ENCODE measurements around the gene AAK1. TPM values are rescaled to one million over a fixed set of nuclear protein-coding genes. Genes with fewer than 3 reads are reported as not detected.

The AAK1 gene
- total and polyA plus RNA-seq, 4 donors, result 10.0 to 56.2 (median 27.3) TPM

GRCh38 chr2:69629921-69630608, 13.5 kb downstream of the AAK1 start:
- Histone ChIP-seq H3K36me3 (ENCODE audit: control insufficient read depth in 4 of 4, insufficient read depth in 4 of 4, low read length in 4 of 4) (peaks cover 0 to 1% (median under 1%) of the 10 kb centered on the region in 4 donors), H3K4me1 (ENCODE audit: control insufficient read depth in 5 of 5, insufficient read depth in 5 of 5, low read length in 5 of 5) (peaks cover 0 to 26% (median 0%) of the 10 kb centered on the region in 5 donors), H3K27me3 (ENCODE audit: control insufficient read depth in 3 of 3, insufficient read depth in 3 of 3, low read length in 2 of 3) (no peaks in the 10 kb centered on the region), H3K9ac (ENCODE audit: insufficient read depth in 1 of 2, low read length in 2 of 2) (no peak overlapping the region), H3K4me3 (no peak overlapping the region), H3K9me3 (ENCODE audit: control insufficient read depth in 4 of 4, insufficient read depth in 3 of 4, low read length in 3 of 4) (no peaks in the 10 kb centered on the region), H3K27ac (ENCODE audit: low read depth in 1 of 2, low read length in 1 of 2) (no peak overlapping the region)
- no peak for DNase-seq
- no peak for ATAC-seq (ENCODE audit: insufficient read depth, low FRiP score)
- TF ChIP-seq CTCF (IDR thresholded peaks at IDR 0.05; ENCODE audit: control extremely low read depth, extremely low read depth), result no peak
- WGBS, 2 donors, result 85 to 98% methylated on average over 5 to 6 of the region's 6 CpGs

- Histone ChIP-seq H3K4me1 (ENCODE audit: control insufficient read depth in 5 of 5, insufficient read depth in 5 of 5, low read length in 5 of 5) (peaks cover 0 to 30% (median 0%) of the 10 kb centered on the region in 5 donors), H3K36me3 (ENCODE audit: control insufficient read depth in 4 of 4, insufficient read depth in 4 of 4, low read length in 4 of 4) (peaks cover 0 to 1% (median 0%) of the 10 kb centered on the region in 4 donors), H3K27ac (ENCODE audit: low read depth in 1 of 2, low read length in 1 of 2) (no peak overlapping the region), H3K27me3 (ENCODE audit: control insufficient read depth in 3 of 3, insufficient read depth in 3 of 3, low read length in 2 of 3) (no peaks in the 10 kb centered on the region), H3K9me3 (ENCODE audit: control insufficient read depth in 4 of 4, insufficient read depth in 3 of 4, low read length in 3 of 4) (no peaks in the 10 kb centered on the region), H3K9ac (ENCODE audit: insufficient read depth in 1 of 2, low read length in 2 of 2) (no peak overlapping the region), H3K4me3 (no peak overlapping the region)
- ATAC-seq (ENCODE audit: insufficient read depth, low FRiP score), result no peak
- no peak for TF ChIP-seq CTCF (IDR thresholded peaks at IDR 0.05; ENCODE audit: control extremely low read depth, extremely low read depth)
- 42 to 66% methylated on average over 4 of the region's 4 CpGs for WGBS, 2 donors
- DNase-seq, result no peak
Measured at GRCh38 chr2:69628325-69629021, 15.1 kb downstream of the AAK1 start.

- Histone ChIP-seq H3K36me3 (ENCODE audit: control insufficient read depth in 4 of 4, insufficient read depth in 4 of 4, low read length in 4 of 4) (no peaks in the 10 kb centered on the region), H3K9me3 (ENCODE audit: control insufficient read depth in 4 of 4, insufficient read depth in 3 of 4, low read length in 3 of 4) (no peaks in the 10 kb centered on the region), H3K4me3 (no peak overlapping the region), H3K27ac (ENCODE audit: low read depth in 1 of 2, low read length in 1 of 2) (no peak overlapping the region), H3K9ac (ENCODE audit: insufficient read depth in 1 of 2, low read length in 2 of 2) (no peak overlapping the region), H3K27me3 (ENCODE audit: control insufficient read depth in 3 of 3, insufficient read depth in 3 of 3, low read length in 2 of 3) (no peaks in the 10 kb centered on the region), H3K4me1 (ENCODE audit: control insufficient read depth in 5 of 5, insufficient read depth in 5 of 5, low read length in 5 of 5) (peaks cover 0 to 29% (median 0%) of the 10 kb centered on the region in 5 donors)
- DNase-seq, result no peak
- 53 to 82% methylated on average over 7 of the region's 7 CpGs for WGBS, 2 donors
- no peak for ATAC-seq (ENCODE audit: insufficient read depth, low FRiP score)
- TF ChIP-seq CTCF (IDR thresholded peaks at IDR 0.05; ENCODE audit: control extremely low read depth, extremely low read depth), result no peak
Measured at GRCh38 chr2:69625078-69625795, 18.3 kb downstream of the AAK1 start.

Data from lung (tissue), 12 donors.